Lower leg skin (tissue), 4 donors: Measurements from ENCODE around the gene ALPG. TPM values are rescaled to one million over a fixed set of nuclear protein-coding genes. Genes with fewer than 3 reads are reported as not detected.
"Not testable (repeated sequence)": the region's sequence is repeated elsewhere in the genome, so short reads cannot be mapped to it uniquely, and the experiment has no call there.

ENCODE experiments used
- DNase-seq, 2 donors: peaks; one replicate each; pipeline ENCODE4 v3.0.0-alpha.2; 2019; ENCODE audit warnings: low spot score in 2 of 2
- H3K4me3 ChIP-seq: fragments of 200-600 bp; sonication (generic); 2 replicates; pipeline ENCODE4 v1.5.1; 2017; ENCODE audit warnings: mild to moderate bottlenecking, low read depth; ENCODE audit not compliant: poor library complexity, severe bottlenecking
- POLR2A ChIP-seq, 2 donors: fragments of 450-650 bp; IDR thresholded peaks; one replicate each; pipeline ENCODE4 v1.6.1; 2016 to 2017; ENCODE audit warnings: antibody characterized with exemption in 2 of 2, mild to moderate bottlenecking in 1 of 2, moderate library complexity in 1 of 2
- WGBS, 2 donors: methylation state at CpG; one replicate each; pipeline ENCODE4 v1.1.5; 2018; 5-methylcytosine and 5-hydroxymethylcytosine counted together
- intact Hi-C: fragments of 100-400 bp; cut with DNase I; formaldehyde crosslinking; loops from one replicate; pipeline ENCODE4 v1.15.0; 2023; ENCODE audit warnings: low total_unique reads
- total RNA-seq, 4 donors: library from RNA; depleted of rRNA; stranded (reverse); fragments of >200 nt; gene quantifications; one replicate each; pipeline ENCODE4 v1.1.0, GENCODE V29; 2016
- TF ChIP-seq, protein P1 (sequence below), 3 donors: fragments of 450-650 bp; IDR thresholded peaks; one replicate each; pipeline ENCODE4 v1.5.1; 2016; ENCODE audit warnings: antibody characterized with exemption in 3 of 3, mild to moderate bottlenecking in 3 of 3, moderate library complexity in 2 of 3

Gene ALPG
- total RNA-seq, 4 donors from 2014 or later: not detected

DNA sequence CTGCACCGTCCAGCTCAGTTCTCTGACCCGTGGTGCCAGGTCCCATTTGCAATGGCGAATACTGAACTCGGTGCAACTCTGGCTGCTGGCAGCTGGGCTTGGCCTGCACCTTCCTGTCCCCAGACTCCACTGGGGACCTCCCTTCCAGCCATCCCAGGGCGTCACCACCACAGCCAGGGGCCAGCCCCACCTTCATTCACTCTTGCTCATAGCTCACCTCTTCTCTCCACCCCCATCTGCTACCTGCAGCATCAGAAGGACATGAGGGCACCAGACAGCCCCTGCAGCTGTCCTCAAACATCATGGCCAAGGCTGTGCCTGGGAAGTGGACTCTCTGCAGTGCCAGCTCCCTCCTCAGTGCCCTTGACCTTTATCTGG is 33.1 kb downstream of the ALPG start:
- H3K4me3 ChIP-seq: no peak overlapping the region
- no peak for DNase-seq
- TF ChIP-seq, protein P1, sequence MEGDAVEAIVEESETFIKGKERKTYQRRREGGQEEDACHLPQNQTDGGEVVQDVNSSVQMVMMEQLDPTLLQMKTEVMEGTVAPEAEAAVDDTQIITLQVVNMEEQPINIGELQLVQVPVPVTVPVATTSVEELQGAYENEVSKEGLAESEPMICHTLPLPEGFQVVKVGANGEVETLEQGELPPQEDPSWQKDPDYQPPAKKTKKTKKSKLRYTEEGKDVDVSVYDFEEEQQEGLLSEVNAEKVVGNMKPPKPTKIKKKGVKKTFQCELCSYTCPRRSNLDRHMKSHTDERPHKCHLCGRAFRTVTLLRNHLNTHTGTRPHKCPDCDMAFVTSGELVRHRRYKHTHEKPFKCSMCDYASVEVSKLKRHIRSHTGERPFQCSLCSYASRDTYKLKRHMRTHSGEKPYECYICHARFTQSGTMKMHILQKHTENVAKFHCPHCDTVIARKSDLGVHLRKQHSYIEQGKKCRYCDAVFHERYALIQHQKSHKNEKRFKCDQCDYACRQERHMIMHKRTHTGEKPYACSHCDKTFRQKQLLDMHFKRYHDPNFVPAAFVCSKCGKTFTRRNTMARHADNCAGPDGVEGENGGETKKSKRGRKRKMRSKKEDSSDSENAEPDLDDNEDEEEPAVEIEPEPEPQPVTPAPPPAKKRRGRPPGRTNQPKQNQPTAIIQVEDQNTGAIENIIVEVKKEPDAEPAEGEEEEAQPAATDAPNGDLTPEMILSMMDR (IDR thresholded peaks at IDR 0.05): no peak
- no peak for TF ChIP-seq POLR2A (IDR thresholded peaks at IDR 0.05)
- intact Hi-C loops: loop anchor here (5.0 kb wide), 1 partner anchor 532 kb away; no protein-coding TSS in a partner anchor
- 20 to 44% methylated on average over 1 to 2 of the region's 5 CpGs for WGBS, 2 donors

DNA sequence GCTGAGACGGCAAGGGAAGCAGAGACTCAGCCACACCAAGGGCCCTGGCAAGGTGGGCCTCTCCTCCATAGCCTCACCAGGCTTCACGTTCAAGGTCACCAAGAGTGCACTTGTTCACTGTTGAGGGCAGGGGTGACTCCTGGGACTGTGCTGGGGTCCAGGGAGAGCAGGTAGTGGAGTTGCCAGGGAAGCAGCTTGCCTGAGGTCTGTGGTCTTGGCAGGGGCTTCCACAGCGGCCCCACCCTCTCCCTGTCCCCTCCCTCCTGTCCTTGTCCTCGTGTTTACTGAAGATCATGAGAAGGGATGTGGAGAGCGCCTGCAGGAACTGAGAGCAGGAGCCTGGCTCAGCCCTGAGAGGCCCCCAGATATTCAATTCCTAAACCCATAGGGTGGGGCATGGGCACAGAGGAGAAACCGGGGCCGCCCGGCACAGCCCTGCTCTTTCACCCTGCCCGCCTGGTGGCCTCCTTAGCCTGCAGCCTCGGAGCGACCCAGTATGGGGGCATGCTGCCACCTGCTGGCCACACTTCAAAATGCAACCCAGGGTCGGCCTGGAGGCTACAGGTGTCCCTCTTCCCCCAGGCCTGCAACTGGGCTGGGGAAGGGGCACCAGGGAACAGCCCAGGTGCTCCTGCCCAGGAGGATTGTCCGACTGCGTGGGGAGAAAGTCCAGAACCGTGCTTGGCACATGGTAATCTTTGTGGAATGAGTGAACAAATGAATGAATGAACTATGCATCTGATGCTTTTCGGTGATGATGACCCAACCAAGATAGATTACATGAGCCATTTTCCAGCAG is 33.8 kb downstream of the ALPG start:
- TF ChIP-seq, protein P1 (IDR thresholded peaks at IDR 0.05): peak in 1 of 3 donors; percentile 94
- intact Hi-C loops: loop anchor here (5.0 kb wide), 1 partner anchor 533 kb away; no protein-coding TSS in a partner anchor
- H3K4me3 ChIP-seq: not testable (repeated sequence)
- peak; percentile 71 to 97 for DNase-seq
- WGBS, 2 donors: 15 to 23% methylated on average over 12 to 14 of the region's 16 CpGs

DNA sequence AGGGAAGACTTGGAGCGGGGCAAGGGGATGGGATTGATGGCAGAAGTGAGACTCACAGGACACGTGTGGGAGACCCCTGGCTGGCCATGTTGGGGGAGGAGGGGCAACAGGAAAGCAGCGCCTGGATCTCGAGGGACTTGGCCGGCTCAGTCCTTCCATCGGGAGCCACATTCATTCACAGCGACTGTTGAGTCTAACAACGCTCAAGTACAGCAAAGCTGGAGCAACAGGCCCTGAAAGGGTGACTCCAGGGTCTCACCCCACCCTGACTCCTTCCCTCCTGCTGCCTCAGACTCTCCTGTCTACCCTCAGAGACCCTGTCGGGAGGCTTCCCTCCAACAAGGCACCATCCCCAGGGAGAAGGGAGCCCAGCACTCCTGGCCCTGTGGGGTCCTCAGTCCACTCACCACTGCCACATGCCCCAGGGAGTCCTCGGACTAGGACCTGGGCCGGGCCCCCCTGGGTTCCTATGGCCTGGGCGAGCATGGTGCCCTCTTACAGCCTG is 34.6 kb downstream of the ALPG start:
- intact Hi-C loops: loop anchor here (5.0 kb wide), 1 partner anchor 534 kb away; no protein-coding TSS in a partner anchor
- H3K4me3 ChIP-seq: no peak overlapping the region
- no peak for DNase-seq
- TF ChIP-seq, protein P1 (IDR thresholded peaks at IDR 0.05): no peak
- no peak for TF ChIP-seq POLR2A (IDR thresholded peaks at IDR 0.05)
- WGBS, 2 donors: 67 to 69% methylated on average over 9 to 10 of the region's 12 CpGs

- H3K4me3 ChIP-seq: not testable (repeated sequence)
- DNase-seq: peak in 1 of 2 donors; percentile 65
- intact Hi-C loops: loop anchor here (5.0 kb wide), 1 partner anchor 535 kb away; no protein-coding TSS in a partner anchor
- 81 to 94% methylated on average over 4 of the region's 10 CpGs for WGBS, 2 donors
These were observed 35.3 kb downstream of the ALPG start for GRCh38 chr2:232441922-232442321.

- 62 to 80% methylated on average over 6 to 10 of the region's 13 CpGs for WGBS, 2 donors
- DNase-seq: peak in 1 of 2 donors; percentile 61
- intact Hi-C loops: loop anchor here (5.0 kb wide), 1 partner anchor 535 kb away; no protein-coding TSS in a partner anchor
- not testable (repeated sequence) for H3K4me3 ChIP-seq
These were observed 35.8 kb downstream of the ALPG start for GRCh38 chr2:232442431-232442830.

GRCh38 chr2:232443047-232443446 is 36.4 kb downstream of the ALPG start:
- DNase-seq: peak in 1 of 2 donors; percentile 57
- WGBS, 2 donors: 76% methylated on average over 5 of the region's 13 CpGs; no CpG with 5 or more reads in 1 of the 2 donors
- intact Hi-C loops: loop anchor here (5.0 kb wide), 1 partner anchor 536 kb away; no protein-coding TSS in a partner anchor
- H3K4me3 ChIP-seq: not testable (repeated sequence)

DNA sequence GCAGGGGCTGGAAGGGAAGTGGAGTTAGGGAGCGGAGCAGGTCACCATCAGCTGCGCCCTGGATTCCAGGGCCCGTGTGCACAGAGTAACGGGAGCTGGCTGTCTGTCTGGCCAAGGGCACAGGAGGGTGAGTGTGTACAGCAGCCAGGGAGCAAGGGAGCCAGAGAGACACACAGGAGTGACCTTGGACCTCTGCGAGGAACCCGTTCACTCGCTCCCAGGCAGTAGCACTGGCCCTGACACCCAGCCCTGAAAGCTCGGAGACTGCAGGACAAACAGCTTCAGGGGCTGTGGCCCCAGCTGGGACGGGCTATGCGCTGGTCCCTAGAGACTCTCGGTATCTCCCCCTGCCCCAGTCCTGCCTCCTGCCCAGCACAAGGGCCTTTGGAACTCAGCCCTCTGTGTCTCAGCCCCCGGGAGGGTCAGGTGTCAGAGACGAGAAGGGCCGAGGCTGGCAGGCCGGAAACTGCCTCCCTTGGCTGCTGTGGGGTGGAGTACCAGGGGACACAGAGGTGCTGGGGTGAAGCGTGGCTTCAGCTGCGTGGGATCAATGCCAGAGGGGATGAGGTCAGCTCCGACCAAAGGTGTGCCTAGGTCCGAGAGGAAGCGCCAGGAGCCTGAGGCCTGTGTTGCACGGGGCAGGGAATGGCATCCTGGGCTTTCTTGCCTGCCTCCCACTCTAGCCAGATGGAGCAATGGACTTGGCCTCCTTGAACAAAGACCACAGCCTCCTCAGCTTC is 37.2 kb downstream of the ALPG start:
- H3K4me3 ChIP-seq: not testable (repeated sequence)
- peak in 1 of 2 donors; percentile 62 for DNase-seq
- intact Hi-C loops: loop anchor here (5.0 kb wide), 1 partner anchor 537 kb away; no protein-coding TSS in a partner anchor
- WGBS, 2 donors: 56 to 64% methylated on average over 6 to 16 of the region's 21 CpGs
